CD4-positive, alpha-beta memory T cell (primary cell): ENCODE data around the gene CLASRP. TPM values are rescaled to one million over a fixed set of nuclear protein-coding genes. Genes with fewer than 3 reads are reported as not detected.

ENCODE experiments used
- CTCF ChIA-PET: fragments of 350-600 bp; sonication (Branson Sonifier 250); formaldehyde crosslinking; loops from one replicate; lab custom pipeline; 2021; ENCODE audit warnings: inconsistent platforms; ENCODE audit not compliant: partially characterized antibody; lab: Charles Lee
- POLR2A ChIA-PET: fragments of 350-600 bp; sonication (Branson Sonifier 250); formaldehyde crosslinking; loops from one replicate; lab custom pipeline; 2021; ENCODE audit not compliant: partially characterized antibody; lab: Charles Lee
- DNase-seq, 5 donors: peaks; one replicate each; pipeline versions ENCODE4 v3.0.0 to v3.0.0-alpha.2; 2020 to 2022; ENCODE audit warnings: mixed read lengths in 1 of 5
- H3K27ac ChIP-seq: one replicate; pipeline ENCODE4 v1.7.0; 2013; ENCODE audit warnings: low read depth, low read length
- H3K27me3 ChIP-seq: 2 replicates; pipeline ENCODE4 v1.7.0; 2013; ENCODE audit warnings: mild to moderate bottlenecking, low read length, moderate library complexity; ENCODE audit not compliant: insufficient read depth
- H3K36me3 ChIP-seq: 2 replicates; pipeline ENCODE4 v1.7.0; 2013; ENCODE audit warnings: mild to moderate bottlenecking, low read length, moderate library complexity; ENCODE audit not compliant: insufficient read depth
- H3K4me1 ChIP-seq: 2 replicates; pipeline ENCODE4 v1.7.0; 2013; ENCODE audit warnings: mild to moderate bottlenecking, low read length, moderate library complexity; ENCODE audit not compliant: insufficient read depth
- H3K4me3 ChIP-seq, 2 donors: one replicate each; pipeline ENCODE4 v1.7.0; 2013; ENCODE audit warnings: low read length in 2 of 2, mild to moderate bottlenecking in 1 of 2
- H3K9me3 ChIP-seq, 2 donors: one replicate each; pipeline ENCODE4 v1.7.0; 2013; ENCODE audit warnings: low read length in 2 of 2, control low read depth in 1 of 2; ENCODE audit not compliant: control insufficient read depth in 1 of 2
- H3K27ac Mint-ChIP-seq, 7 donors: one replicate each; pipeline ENCODE4 v1.8.0; 2020 to 2021; ENCODE audit warnings: mixed read lengths in 7 of 7, mild to moderate bottlenecking in 6 of 7, inconsistent platforms in 3 of 7, moderate library complexity in 3 of 7
- H3K27me3 Mint-ChIP-seq, 2 donors: one replicate each; pipeline ENCODE4 v1.8.0; 2020 to 2021; ENCODE audit warnings: mixed read lengths in 2 of 2
- H3K36me3 Mint-ChIP-seq, 2 donors: one replicate each; pipeline ENCODE4 v1.8.0; 2020 to 2021; ENCODE audit warnings: mixed read lengths in 2 of 2, inconsistent platforms in 1 of 2, mild to moderate bottlenecking in 1 of 2
- H3K4me1 Mint-ChIP-seq, 4 donors: one replicate each; pipeline ENCODE4 v1.8.0; 2020 to 2021; ENCODE audit warnings: mixed read lengths in 4 of 4, mild to moderate bottlenecking in 1 of 4
- H3K4me3 Mint-ChIP-seq, 8 donors: one replicate each; pipeline ENCODE4 v1.8.0; 2020 to 2021; ENCODE audit warnings: mixed read lengths in 8 of 8, mild to moderate bottlenecking in 7 of 8, moderate library complexity in 6 of 8, inconsistent platforms in 3 of 8
- H3K9me3 Mint-ChIP-seq, 8 donors: one replicate each; pipeline ENCODE4 v1.8.0; 2020 to 2021; ENCODE audit warnings: mixed read lengths in 8 of 8, mild to moderate bottlenecking in 5 of 8, inconsistent platforms in 3 of 8, moderate library complexity in 1 of 8
- intact Hi-C: fragments of 100-400 bp; cut with micrococcal nuclease; formaldehyde crosslinking; loops from one replicate; pipeline ENCODE4 v1.15.1; 2023
- polyA plus RNA-seq, 2 donors: library from polyadenylated mRNA; unstranded; fragments of 300-500 nt; fragmentation: Illumina TruSeq; gene quantifications; one replicate each; pipeline ENCODE4 v1.2.3, GENCODE V29; 2021
- total RNA-seq, 2 experiments: library from RNA; stranded (reverse); gene quantifications; one replicate each; pipeline ENCODE4 v1.2.3, GENCODE V29; 2021

Gene CLASRP
- total and polyA plus RNA-seq, 4 experiments from 2014 or later: 3.8 to 163 (median 84.3) TPM

GRCh38 chr19:45100846-45101252 is 62.0 kb downstream of the CLASRP start:
- no peaks in the 10 kb centered on the region for H3K27me3 Mint-ChIP-seq
- Histone ChIP-seq H3K9me3 (no peaks in the 10 kb centered on the region), H3K27ac (no peak overlapping the region), H3K4me1 (peaks cover 52% of the 10 kb centered on the region), H3K27me3 (no peaks in the 10 kb centered on the region), H3K36me3 (no peaks in the 10 kb centered on the region), H3K4me3 (no peak overlapping the region)
- DNase-seq: peak in 1 of 5 donors; percentile 28
- H3K9me3 Mint-ChIP-seq: no peaks in the 10 kb centered on the region
- ChIA-PET POLR2A (interaction anchor here (1.9 kb wide), 1 partner anchor 9 kb away, joined by 5 read pairs; no protein-coding TSS in a partner anchor), CTCF (no interaction called here)
- H3K4me3 Mint-ChIP-seq: peak overlapping the region in 1 of 8 donors; percentile 32
- H3K27ac Mint-ChIP-seq: peak overlapping the region in 4 of 7 donors; percentile 2 to 73 (median 27)
- no peaks in the 10 kb centered on the region for H3K36me3 Mint-ChIP-seq
- intact Hi-C loops: no loop called here
- peaks cover 53 to 96% (median 71%) of the 10 kb centered on the region in 4 donors for H3K4me1 Mint-ChIP-seq

GRCh38 chr19:45101806-45102205 is 63.0 kb downstream of the CLASRP start:
- ChIA-PET CTCF (interaction anchor here (1.3 kb wide), 1 partner anchor 25 kb away, joined by 3 read pairs; no protein-coding TSS in a partner anchor), POLR2A (interaction anchor here (1.9 kb wide), 1 partner anchor 10 kb away, joined by 5 read pairs; no protein-coding TSS in a partner anchor)
- Histone ChIP-seq H3K9me3 (no peaks in the 10 kb centered on the region), H3K4me1 (peaks cover 46% of the 10 kb centered on the region), H3K27ac (no peak overlapping the region), H3K36me3 (no peaks in the 10 kb centered on the region), H3K27me3 (no peaks in the 10 kb centered on the region), H3K4me3 (no peak overlapping the region)
- no peak for DNase-seq
- H3K27ac Mint-ChIP-seq: peak overlapping the region in 3 of 7 donors; percentile 32 to 84 (median 41)
- no peaks in the 10 kb centered on the region for H3K36me3 Mint-ChIP-seq
- no peak overlapping the region for H3K4me3 Mint-ChIP-seq
- no peaks in the 10 kb centered on the region for H3K9me3 Mint-ChIP-seq
- intact Hi-C loops: no loop called here
- H3K27me3 Mint-ChIP-seq: no peaks in the 10 kb centered on the region
- H3K4me1 Mint-ChIP-seq: peaks cover 44 to 89% (median 61%) of the 10 kb centered on the region in 4 donors

- Histone ChIP-seq H3K9me3 (no peaks in the 10 kb centered on the region), H3K4me1 (peaks cover 39% of the 10 kb centered on the region), H3K27ac (no peak overlapping the region), H3K27me3 (no peaks in the 10 kb centered on the region), H3K4me3 (no peak overlapping the region), H3K36me3 (no peaks in the 10 kb centered on the region)
- no peaks in the 10 kb centered on the region for H3K9me3 Mint-ChIP-seq
- H3K4me1 Mint-ChIP-seq: peaks cover 40 to 83% (median 55%) of the 10 kb centered on the region in 4 donors
- no peaks in the 10 kb centered on the region for H3K36me3 Mint-ChIP-seq
- no peaks in the 10 kb centered on the region for H3K27me3 Mint-ChIP-seq
- peak in 1 of 5 donors; percentile 3 for DNase-seq
- CTCF ChIA-PET: interaction anchor here (0.9 to 1.5 kb wide), 4 partner anchors 11 to 24 kb away, joined by 3 to 19 read pairs (median 4); no protein-coding TSS in a partner anchor
- intact Hi-C loops: no loop called here
- POLR2A ChIA-PET: interaction anchor here (0.5 to 1.9 kb wide), 6 partner anchors 10 to 145 kb away, joined by 3 to 30 read pairs (median 5); partner anchors contain the start of genes GEMIN7 and PPP1R37
- H3K4me3 Mint-ChIP-seq: peak overlapping the region in 1 of 8 donors; percentile 63
- H3K27ac Mint-ChIP-seq: peak overlapping the region in 1 of 7 donors; percentile 81
Measured at GRCh38 chr19:45102481-45102880, 63.6 kb downstream of the CLASRP start.

GRCh38 chr19:45103156-45103507 is 64.3 kb downstream of the CLASRP start:
- peak overlapping the region in 6 of 7 donors; percentile 52 to 92 (median 80) for H3K27ac Mint-ChIP-seq
- POLR2A ChIA-PET: interaction anchor here (0.5 to 1.9 kb wide), 6 partner anchors 10 to 145 kb away, joined by 3 to 30 read pairs (median 5); partner anchors contain the start of genes GEMIN7 and PPP1R37
- DNase-seq: peak; percentile 41 to 52 (median 51)
- peak overlapping the region; percentile 35 to 78 (median 72) for H3K4me3 Mint-ChIP-seq
- Histone ChIP-seq H3K4me1 (peaks cover 34% of the 10 kb centered on the region), H3K4me3 (peak overlapping the region in 1 of 2 donors; percentile 11), H3K27me3 (no peaks in the 10 kb centered on the region), H3K27ac (no peak overlapping the region), H3K9me3 (no peaks in the 10 kb centered on the region), H3K36me3 (no peaks in the 10 kb centered on the region)
- intact Hi-C loops: no loop called here
- no peaks in the 10 kb centered on the region for H3K27me3 Mint-ChIP-seq
- H3K9me3 Mint-ChIP-seq: no peaks in the 10 kb centered on the region
- H3K4me1 Mint-ChIP-seq: peaks cover 36 to 81% (median 50%) of the 10 kb centered on the region in 4 donors
- CTCF ChIA-PET: interaction anchor here (0.9 to 1.5 kb wide), 6 partner anchors 12 to 50 kb away, joined by 3 to 19 read pairs (median 3); no protein-coding TSS in a partner anchor
- H3K36me3 Mint-ChIP-seq: no peaks in the 10 kb centered on the region

GRCh38 chr19:45103508-45104319 is 64.9 kb downstream of the CLASRP start:
- Mint-ChIP-seq H3K4me3 (peak overlapping the region; percentile 60 to 78 (median 72)), H3K36me3 (no peaks in the 10 kb centered on the region), H3K4me1 (peaks cover 31 to 75% (median 46%) of the 10 kb centered on the region in 4 donors), H3K27me3 (no peaks in the 10 kb centered on the region), H3K27ac (peak overlapping the region; percentile 53 to 92 (median 82)), H3K9me3 (no peaks in the 10 kb centered on the region)
- Histone ChIP-seq H3K9me3 (no peaks in the 10 kb centered on the region), H3K27ac (no peak overlapping the region), H3K4me1 (peaks cover 34% of the 10 kb centered on the region), H3K27me3 (no peaks in the 10 kb centered on the region), H3K36me3 (no peaks in the 10 kb centered on the region), H3K4me3 (peak overlapping the region in 1 of 2 donors; percentile 11)
- DNase-seq: peak in 1 of 5 donors; percentile 25
- CTCF ChIA-PET: interaction anchor here (0.9 to 1.5 kb wide), 5 partner anchors 12 to 50 kb away, joined by 3 to 19 read pairs (median 3); no protein-coding TSS in a partner anchor
- intact Hi-C loops: no loop called here
- POLR2A ChIA-PET: interaction anchor here (0.8 to 1.9 kb wide), 6 partner anchors 9 to 75 kb away, joined by 3 to 30 read pairs (median 5); partner anchors contain the start of genes GEMIN7 and PPP1R37

GRCh38 chr19:45104658-45105349 is 66.0 kb downstream of the CLASRP start:
- DNase-seq: peak in 1 of 5 donors; percentile 39
- no peaks in the 10 kb centered on the region for H3K9me3 ChIP-seq
- intact Hi-C loops: no loop called here
- H3K27ac Mint-ChIP-seq: peak overlapping the region; percentile 75 to 95 (median 85)
- H3K36me3 ChIP-seq: no peaks in the 10 kb centered on the region
- POLR2A ChIA-PET: interaction anchor here (0.9 to 1.4 kb wide), 2 partner anchors 13 to 65 kb away, joined by 4 read pairs; no protein-coding TSS in a partner anchor
- H3K9me3 Mint-ChIP-seq: no peaks in the 10 kb centered on the region
- H3K4me1 Mint-ChIP-seq: peaks cover 29 to 69% (median 43%) of the 10 kb centered on the region in 4 donors
- no peak overlapping the region for H3K27ac ChIP-seq
- no peaks in the 10 kb centered on the region for H3K27me3 ChIP-seq
- no peaks in the 10 kb centered on the region for H3K36me3 Mint-ChIP-seq
- no peak overlapping the region for H3K4me3 ChIP-seq
- H3K4me3 Mint-ChIP-seq: peak overlapping the region; percentile 27 to 76 (median 66)
- peaks cover 34% of the 10 kb centered on the region for H3K4me1 ChIP-seq
- CTCF ChIA-PET: interaction anchor here (0.5 kb wide), 1 partner anchor 15 kb away, joined by 4 read pairs; no protein-coding TSS in a partner anchor
- no peaks in the 10 kb centered on the region for H3K27me3 Mint-ChIP-seq
